ENCODE results near the gene KNTC1.

GRCh38 chr12:122668268-122668667 is 141.2 kb downstream of the KNTC1 start:
- TF ChIP-seq CTCF (conservative IDR thresholded peaks at IDR 0.05; ENCODE audit: low read length) (no peak), EZH2phosphoT487 (IDR thresholded peaks at IDR 0.05; ENCODE audit: borderline replicate concordance) (no peak)
